ENCODE data around the gene CMAS.

GRCh38 chr12:22103418-22103817 is 57.4 kb downstream of the CMAS start:
- TF ChIP-seq CTCF (IDR thresholded peaks at IDR 0.05; ENCODE audit: low read depth, low read length) (no peak), POLR2A (IDR thresholded peaks at IDR 0.05; ENCODE audit: extremely low read depth, insufficient read length) (no peak), MAX (IDR thresholded peaks at IDR 0.05; ENCODE audit: low read depth, low read length) (no peak), MYC (IDR thresholded peaks at IDR 0.05; ENCODE audit: low read depth, low read length) (no peak)

All from NB4 (cell line).